Breast epithelium (tissue), 4 donors: ENCODE measurements around the gene GALNTL6. TPM values are rescaled to one million over a fixed set of nuclear protein-coding genes. Genes with fewer than 3 reads are reported as not detected.

Source experiments
- DNase-seq, 2 donors: peaks; one replicate each; pipeline ENCODE4 v3.0.0-alpha.2; 2019; ENCODE audit warnings: low spot score in 2 of 2
- H3K27ac ChIP-seq, 2 donors: fragments of 200-600 bp; sonication (generic) in 1 of 2; one replicate each; pipeline ENCODE4 v1.5.1; 2016 to 2019; ENCODE audit warnings: mild to moderate bottlenecking in 1 of 2
- H3K27me3 ChIP-seq, 2 donors: fragments of 200-600 bp; sonication (generic) in 1 of 2; one replicate each; pipeline versions ENCODE4 v1.5.1 to v1.6.0; 2017 to 2019; ENCODE audit warnings: control low read depth in 1 of 2, mild to moderate bottlenecking in 1 of 2
- H3K36me3 ChIP-seq: fragments of 200-600 bp; one replicate; pipeline ENCODE4 v1.5.1; 2019
- H3K4me1 ChIP-seq, 2 donors: fragments of 200-600 bp; sonication (generic); one replicate each; pipeline ENCODE4 v1.5.1; 2016 to 2019; ENCODE audit warnings: control low read depth in 1 of 2
- H3K4me3 ChIP-seq, 3 donors: fragments of 200-600 bp; sonication (generic); 1 replicate in 2 of 3; 2 replicates in 1 of 3; pipeline ENCODE4 v1.5.1; 2016 to 2019; ENCODE audit warnings: mild to moderate bottlenecking in 3 of 3, moderate library complexity in 2 of 3
- H3K9me3 ChIP-seq, 2 donors: fragments of 200-600 bp; sonication (generic) in 1 of 2; one replicate each; pipeline ENCODE4 v1.5.1; 2016 to 2019; ENCODE audit warnings: control low read depth in 1 of 2
- CTCF ChIP-seq, 3 donors: fragments of 450-650 bp; IDR thresholded peaks; one replicate each; pipeline ENCODE4 v1.5.1; 2016 to 2017; ENCODE audit warnings: antibody characterized with exemption in 3 of 3, mild to moderate bottlenecking in 3 of 3, moderate library complexity in 3 of 3
- POLR2A ChIP-seq: fragments of 450-650 bp; IDR thresholded peaks from one replicate; pipeline ENCODE4 v1.6.1; 2016; ENCODE audit warnings: antibody characterized with exemption, mild to moderate bottlenecking, moderate library complexity
- POLR2AphosphoS5 ChIP-seq, 3 donors: sonication (generic); formaldehyde crosslinking; IDR thresholded peaks; one replicate each; pipeline ENCODE4 v1.6.1; 2017; ENCODE audit warnings: antibody characterized with exemption in 3 of 3
- intact Hi-C: fragments of 100-400 bp; cut with DNase I; formaldehyde crosslinking; loops from one replicate; pipeline ENCODE4 v1.15.1; 2023; ENCODE audit warnings: low total_unique reads
- total RNA-seq, 3 donors: library from RNA; depleted of rRNA; stranded (reverse); fragments of >200 nt; gene quantifications; one replicate each; pipeline ENCODE4 v1.1.0, GENCODE V29; 2016

GALNTL6 gene
- total RNA-seq, 3 donors from 2014 or later, result 0.29 to 0.98 TPM; not detected in 1

- TF ChIP-seq POLR2AphosphoS5 (IDR thresholded peaks at IDR 0.05) (no peak), POLR2A (no peak), CTCF (IDR thresholded peaks at IDR 0.05) (no peak)
- Histone ChIP-seq H3K36me3 (no peaks in the 10 kb centered on the region), H3K9me3 (no peaks in the 10 kb centered on the region), H3K27ac (no peak overlapping the region), H3K27me3 (no peaks in the 10 kb centered on the region), H3K4me1 (no peaks in the 10 kb centered on the region), H3K4me3 (no peak overlapping the region)
- DNase-seq, result no peak
- intact Hi-C loops, result no loop called here
Measured at GRCh38 chr4:172207258-172207657, 394.1 kb downstream of the GALNTL6 start.

GRCh38 chr4:172207886-172208285 is 394.7 kb downstream of the GALNTL6 start:
- no peak for DNase-seq
- Histone ChIP-seq H3K36me3 (no peaks in the 10 kb centered on the region), H3K4me3 (no peak overlapping the region), H3K4me1 (no peaks in the 10 kb centered on the region), H3K27me3 (no peaks in the 10 kb centered on the region), H3K27ac (no peak overlapping the region), H3K9me3 (no peaks in the 10 kb centered on the region)
- TF ChIP-seq POLR2AphosphoS5 (IDR thresholded peaks at IDR 0.05), result no peak
- TF ChIP-seq CTCF (IDR thresholded peaks at IDR 0.05), result no peak
- TF ChIP-seq POLR2A, result no peak
- intact Hi-C loops, result no loop called here

- no peak for DNase-seq
- intact Hi-C loops, result no loop called here
- TF ChIP-seq POLR2AphosphoS5 (IDR thresholded peaks at IDR 0.05), result no peak
- TF ChIP-seq CTCF (IDR thresholded peaks at IDR 0.05), result no peak
- no peak for TF ChIP-seq POLR2A
- H3K36me3 ChIP-seq, result no peaks in the 10 kb centered on the region
- H3K4me3 ChIP-seq, result no peak overlapping the region
- no peaks in the 10 kb centered on the region for H3K27me3 ChIP-seq
- H3K27ac ChIP-seq, result no peak overlapping the region
- H3K4me1 ChIP-seq, result no peaks in the 10 kb centered on the region
- no peaks in the 10 kb centered on the region for H3K9me3 ChIP-seq
Measured at GRCh38 chr4:172220679-172221078, 407.5 kb downstream of the GALNTL6 start.

- Histone ChIP-seq H3K27me3 (no peaks in the 10 kb centered on the region), H3K36me3 (no peaks in the 10 kb centered on the region), H3K4me3 (no peak overlapping the region), H3K9me3 (no peaks in the 10 kb centered on the region), H3K27ac (no peak overlapping the region), H3K4me1 (no peaks in the 10 kb centered on the region)
- no peak for DNase-seq
- TF ChIP-seq CTCF (IDR thresholded peaks at IDR 0.05) (no peak), POLR2AphosphoS5 (IDR thresholded peaks at IDR 0.05) (no peak), POLR2A (no peak)
- intact Hi-C loops, result no loop called here
Measured at GRCh38 chr4:172225457-172225856, 412.3 kb downstream of the GALNTL6 start.

- Histone ChIP-seq H3K4me3 (no peak overlapping the region), H3K4me1 (no peaks in the 10 kb centered on the region), H3K36me3 (no peaks in the 10 kb centered on the region), H3K27ac (no peak overlapping the region), H3K9me3 (no peaks in the 10 kb centered on the region), H3K27me3 (no peaks in the 10 kb centered on the region)
- TF ChIP-seq POLR2AphosphoS5 (IDR thresholded peaks at IDR 0.05) (no peak), CTCF (IDR thresholded peaks at IDR 0.05) (no peak), POLR2A (no peak)
- intact Hi-C loops, result no loop called here
- no peak for DNase-seq
Measured at GRCh38 chr4:172232966-172233365, 419.8 kb downstream of the GALNTL6 start.
